ENCODE measurements around the gene DDX59. TPM values are rescaled to one million over a fixed set of nuclear protein-coding genes. Genes with fewer than 3 reads are reported as not detected.

The DDX59 gene
- total RNA-seq, 2 experiments from 2014 or later: 24.6 to 28.7 TPM

- POLR2A ChIA-PET: interaction anchor here (0.5 to 0.7 kb wide), 3 partner anchors 11 to 70 kb away, joined by 3 to 5 read pairs (median 3); no protein-coding TSS in a partner anchor
- no peaks in the 10 kb centered on the region for H3K9me2 ChIP-seq (ENCODE audit: insufficient read depth, low read length)
- H3K4me2 ChIP-seq (ENCODE audit: low read length): no peak overlapping the region
- DNase-seq (ENCODE audit: low spot score): no peak
- intact Hi-C loops (cut with micrococcal nuclease; ENCODE audit: unreplicated experiment): loop anchor here (10.0 kb wide), 2 partner anchors 399 to 489 kb away; partner anchors contain the start of genes CACNA1S and KIF21B
- no peak overlapping the region for H3K4me3 ChIP-seq (ENCODE audit: low read depth, low read length, poor library complexity, severe bottlenecking)
- peaks cover 15% of the 10 kb centered on the region for H3K4me1 ChIP-seq (ENCODE audit: insufficient read depth, low read length, poor library complexity, severe bottlenecking)
- TF ChIP-seq, protein P1, sequence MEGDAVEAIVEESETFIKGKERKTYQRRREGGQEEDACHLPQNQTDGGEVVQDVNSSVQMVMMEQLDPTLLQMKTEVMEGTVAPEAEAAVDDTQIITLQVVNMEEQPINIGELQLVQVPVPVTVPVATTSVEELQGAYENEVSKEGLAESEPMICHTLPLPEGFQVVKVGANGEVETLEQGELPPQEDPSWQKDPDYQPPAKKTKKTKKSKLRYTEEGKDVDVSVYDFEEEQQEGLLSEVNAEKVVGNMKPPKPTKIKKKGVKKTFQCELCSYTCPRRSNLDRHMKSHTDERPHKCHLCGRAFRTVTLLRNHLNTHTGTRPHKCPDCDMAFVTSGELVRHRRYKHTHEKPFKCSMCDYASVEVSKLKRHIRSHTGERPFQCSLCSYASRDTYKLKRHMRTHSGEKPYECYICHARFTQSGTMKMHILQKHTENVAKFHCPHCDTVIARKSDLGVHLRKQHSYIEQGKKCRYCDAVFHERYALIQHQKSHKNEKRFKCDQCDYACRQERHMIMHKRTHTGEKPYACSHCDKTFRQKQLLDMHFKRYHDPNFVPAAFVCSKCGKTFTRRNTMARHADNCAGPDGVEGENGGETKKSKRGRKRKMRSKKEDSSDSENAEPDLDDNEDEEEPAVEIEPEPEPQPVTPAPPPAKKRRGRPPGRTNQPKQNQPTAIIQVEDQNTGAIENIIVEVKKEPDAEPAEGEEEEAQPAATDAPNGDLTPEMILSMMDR (conservative IDR thresholded peaks at IDR 0.05; ENCODE audit: low read length): no peak
- no peak for TF ChIP-seq EZH2phosphoT487 (IDR thresholded peaks at IDR 0.05; ENCODE audit: borderline replicate concordance, low read depth, low read length)
- H4K20me1 ChIP-seq (ENCODE audit: insufficient read depth, low read length): no peaks in the 10 kb centered on the region
- BruUV-seq (replicated peaks): no TSS peak
- no peak overlapping the region for H2AFZ ChIP-seq (ENCODE audit: low read length)
- no peaks in the 10 kb centered on the region; the same call in 1 of the 2 replicates for H3K79me2 ChIP-seq (ENCODE audit: insufficient read depth, low read depth, low read length)
- CTCF ChIA-PET (ENCODE audit: unreplicated experiment): no interaction called here
- no peak overlapping the region for H3K27ac ChIP-seq (ENCODE audit: low read depth, low read length, poor library complexity, severe bottlenecking)
- no peaks in the 10 kb centered on the region for H3K9me3 ChIP-seq (ENCODE audit: low read length)
- no peaks in the 10 kb centered on the region for H3K36me3 ChIP-seq (ENCODE audit: insufficient read depth, low read length)
Observed at GRCh38 chr1:200625381-200625824, 44.3 kb downstream of the DDX59 start.

DNA sequence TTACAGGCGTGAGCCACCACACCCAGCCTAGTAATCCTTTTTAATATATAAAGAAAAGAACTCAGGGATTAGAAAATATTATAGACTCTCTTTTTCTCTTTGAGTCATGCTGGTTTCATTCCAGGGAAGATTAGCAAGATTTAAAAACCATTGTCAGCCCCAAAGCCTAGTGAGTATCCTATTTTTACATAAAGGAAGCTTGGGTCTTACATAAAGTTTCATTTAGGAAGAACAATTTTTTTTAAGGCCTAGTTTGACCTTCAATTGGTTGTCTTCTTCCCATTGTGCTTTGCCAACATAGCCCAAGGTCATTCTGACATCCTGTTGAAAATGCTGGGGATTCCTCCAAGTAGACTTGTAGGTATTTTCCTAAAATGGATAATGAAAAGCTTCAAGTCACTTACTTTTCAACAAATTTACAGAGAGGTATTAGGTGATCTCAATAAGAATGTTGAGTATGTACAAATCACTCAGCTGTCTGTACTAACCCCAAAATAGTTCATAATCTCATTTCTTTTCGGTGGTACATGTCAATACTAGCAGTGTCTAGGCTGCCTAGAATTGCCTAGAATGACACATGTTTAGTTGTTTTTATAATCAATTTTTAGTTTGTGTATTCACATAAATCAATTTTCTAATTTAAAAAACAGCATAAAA lies 44.9 kb downstream of the DDX59 start:
- Histone ChIP-seq H3K4me3 (ENCODE audit: low read depth, low read length, poor library complexity, severe bottlenecking) (no peak overlapping the region), H3K9me2 (ENCODE audit: insufficient read depth, low read length) (no peaks in the 10 kb centered on the region), H2AFZ (ENCODE audit: low read length) (no peak overlapping the region), H3K79me2 (ENCODE audit: insufficient read depth, low read depth, low read length) (peaks cover 5% of the 10 kb centered on the region; the same call in 1 of the 2 replicates), H3K4me2 (ENCODE audit: low read length) (no peak overlapping the region), H3K9me3 (ENCODE audit: low read length) (no peaks in the 10 kb centered on the region), H3K4me1 (ENCODE audit: insufficient read depth, low read length, poor library complexity, severe bottlenecking) (peaks cover 16% of the 10 kb centered on the region), H3K27ac (ENCODE audit: low read depth, low read length, poor library complexity, severe bottlenecking) (no peak overlapping the region), H4K20me1 (ENCODE audit: insufficient read depth, low read length) (no peaks in the 10 kb centered on the region), H3K36me3 (ENCODE audit: insufficient read depth, low read length) (no peaks in the 10 kb centered on the region)
- intact Hi-C loops (cut with micrococcal nuclease; ENCODE audit: unreplicated experiment): loop anchor here (5.0 to 10.0 kb wide), 3 partner anchors 112 to 490 kb away; partner anchors contain the start of genes CACNA1S, CAMSAP2 and KIF21B
- TF ChIP-seq EZH2phosphoT487 (IDR thresholded peaks at IDR 0.05; ENCODE audit: borderline replicate concordance, low read depth, low read length): no peak
- TF ChIP-seq, protein P1 (conservative IDR thresholded peaks at IDR 0.05; ENCODE audit: low read length): no peak
- DNase-seq (ENCODE audit: low spot score): no peak
- POLR2A ChIA-PET: interaction anchor here (0.5 to 0.7 kb wide), 4 partner anchors 10 to 70 kb away, joined by 3 to 5 read pairs (median 3); no protein-coding TSS in a partner anchor
- no TSS peak for BruUV-seq (replicated peaks)
- CTCF ChIA-PET (ENCODE audit: unreplicated experiment): no interaction called here
